Measurements from ENCODE around the gene PCSK2. TPM values are rescaled to one million over a fixed set of nuclear protein-coding genes. Genes with fewer than 3 reads are reported as not detected.

PCSK2 gene
- total RNA-seq, 1 donor from 2014 or later: 46.4 TPM

DNA sequence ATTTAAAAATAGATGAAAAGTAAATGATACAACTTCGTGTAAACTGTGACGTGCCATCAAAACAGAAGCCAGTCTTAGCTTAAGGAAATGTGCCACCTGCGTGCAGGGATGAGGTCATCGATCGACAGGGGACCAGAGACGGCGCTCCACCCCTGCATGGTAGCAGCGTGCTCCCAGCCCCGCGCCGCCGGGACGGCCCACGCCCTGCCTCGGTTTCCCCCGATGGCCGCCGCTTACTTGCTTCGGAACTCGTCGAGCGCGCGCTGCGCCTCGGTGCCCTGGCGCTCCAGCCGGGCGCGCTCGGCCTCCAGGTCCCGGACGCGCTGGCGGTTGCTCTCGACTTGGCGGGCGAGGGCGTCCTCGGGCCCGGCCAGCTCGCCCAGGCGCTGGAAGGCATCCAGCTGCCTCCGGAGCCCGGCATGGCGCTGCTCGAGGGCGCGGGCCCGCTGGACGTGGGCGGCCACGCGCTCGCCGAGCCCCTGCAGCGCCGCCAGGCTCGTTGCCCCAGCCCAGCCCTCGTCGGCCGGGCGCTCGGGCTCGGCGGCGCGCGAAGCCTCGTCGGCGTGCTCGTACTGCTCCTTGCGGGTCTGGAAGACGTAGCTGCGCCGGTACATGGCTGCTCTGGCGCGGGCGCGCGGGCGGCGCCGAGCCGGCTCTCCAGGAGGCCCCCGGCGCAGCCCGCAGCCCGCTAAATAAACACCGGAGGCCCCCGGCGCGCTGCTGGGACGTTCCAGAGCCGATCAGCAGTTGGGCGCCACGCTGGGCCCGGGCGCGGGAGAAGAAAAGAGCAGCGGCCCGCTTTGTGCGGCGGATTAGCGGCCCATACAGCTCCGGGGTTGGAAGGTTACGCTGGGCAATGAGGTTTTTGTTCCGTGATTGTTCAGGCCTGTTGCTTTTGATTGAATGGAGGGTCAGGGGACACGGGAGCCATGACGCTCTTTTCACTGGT, 304.1 kb downstream of the PCSK2 start, which contains the start of gene BFSP1:
TSS of gene BFSP1 (minus strand) at position 664 of the 949 bp plus-strand sequence. CDS start at position 614, 50 bp downstream.
- H3K36me3 Mint-ChIP-seq: no peaks in the 10 kb centered on the region
- DNase-seq (ENCODE audit: extremely low spot score, unreplicated experiment): peak; percentile 77
- H3K27me3 Mint-ChIP-seq: no peaks in the 10 kb centered on the region
- TF ChIP-seq, protein P1, sequence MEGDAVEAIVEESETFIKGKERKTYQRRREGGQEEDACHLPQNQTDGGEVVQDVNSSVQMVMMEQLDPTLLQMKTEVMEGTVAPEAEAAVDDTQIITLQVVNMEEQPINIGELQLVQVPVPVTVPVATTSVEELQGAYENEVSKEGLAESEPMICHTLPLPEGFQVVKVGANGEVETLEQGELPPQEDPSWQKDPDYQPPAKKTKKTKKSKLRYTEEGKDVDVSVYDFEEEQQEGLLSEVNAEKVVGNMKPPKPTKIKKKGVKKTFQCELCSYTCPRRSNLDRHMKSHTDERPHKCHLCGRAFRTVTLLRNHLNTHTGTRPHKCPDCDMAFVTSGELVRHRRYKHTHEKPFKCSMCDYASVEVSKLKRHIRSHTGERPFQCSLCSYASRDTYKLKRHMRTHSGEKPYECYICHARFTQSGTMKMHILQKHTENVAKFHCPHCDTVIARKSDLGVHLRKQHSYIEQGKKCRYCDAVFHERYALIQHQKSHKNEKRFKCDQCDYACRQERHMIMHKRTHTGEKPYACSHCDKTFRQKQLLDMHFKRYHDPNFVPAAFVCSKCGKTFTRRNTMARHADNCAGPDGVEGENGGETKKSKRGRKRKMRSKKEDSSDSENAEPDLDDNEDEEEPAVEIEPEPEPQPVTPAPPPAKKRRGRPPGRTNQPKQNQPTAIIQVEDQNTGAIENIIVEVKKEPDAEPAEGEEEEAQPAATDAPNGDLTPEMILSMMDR (conservative IDR thresholded peaks at IDR 0.05): no peak
- peak within 1 kb of the TSS; percentile 93 for H3K27ac Mint-ChIP-seq
- no peaks in the 10 kb centered on the region for H3K9me3 Mint-ChIP-seq
- H3K4me1 Mint-ChIP-seq (ENCODE audit: unreplicated experiment): peaks cover 16% of the 10 kb centered on the region
- peak within 1 kb of the TSS; percentile 95 for H3K4me3 Mint-ChIP-seq

GRCh38 chr20:17531665-17532025, 304.8 kb downstream of the PCSK2 start:
- peaks cover 17% of the 10 kb centered on the region for H3K4me1 Mint-ChIP-seq (ENCODE audit: unreplicated experiment)

GRCh38 chr20:17533396-17533795, 306.6 kb downstream of the PCSK2 start:
- TF ChIP-seq, protein P1 (conservative IDR thresholded peaks at IDR 0.05): no peak
- no peaks in the 10 kb centered on the region for H3K36me3 Mint-ChIP-seq
- H3K4me3 Mint-ChIP-seq: no peak overlapping the region
- DNase-seq (ENCODE audit: extremely low spot score, unreplicated experiment): no peak
- no peaks in the 10 kb centered on the region for H3K9me3 Mint-ChIP-seq
- H3K27me3 Mint-ChIP-seq: no peaks in the 10 kb centered on the region
- H3K4me1 Mint-ChIP-seq (ENCODE audit: unreplicated experiment): peaks cover 24% of the 10 kb centered on the region
- H3K27ac Mint-ChIP-seq: no peak overlapping the region

More at GRCh38 chr20:17531665-17532025, 304.8 kb downstream of the PCSK2 start:
- Mint-ChIP-seq H3K4me3 (peak overlapping the region; percentile 95), H3K36me3 (no peaks in the 10 kb centered on the region), H3K27ac (peak overlapping the region; percentile 93), H3K9me3 (no peaks in the 10 kb centered on the region), H3K27me3 (no peaks in the 10 kb centered on the region)
- TF ChIP-seq, protein P1 (conservative IDR thresholded peaks at IDR 0.05): no peak
- no peak for DNase-seq (ENCODE audit: extremely low spot score, unreplicated experiment)

- no peak overlapping the region for H3K4me3 Mint-ChIP-seq
- no peak overlapping the region for H3K27ac Mint-ChIP-seq
- H3K27me3 Mint-ChIP-seq: no peaks in the 10 kb centered on the region
- H3K4me1 Mint-ChIP-seq (ENCODE audit: unreplicated experiment): peaks cover 24% of the 10 kb centered on the region
- TF ChIP-seq, protein P1 (conservative IDR thresholded peaks at IDR 0.05): no peak
- no peak for DNase-seq (ENCODE audit: extremely low spot score, unreplicated experiment)
- H3K36me3 Mint-ChIP-seq: no peaks in the 10 kb centered on the region
- H3K9me3 Mint-ChIP-seq: no peaks in the 10 kb centered on the region
Measured at GRCh38 chr20:17534077-17534476, 307.2 kb downstream of the PCSK2 start.
